OCI-LY1 (cell line): ENCODE results near the gene KDM4B.

Experiments
- H2AFZ ChIP-seq: fragments of 200-600 bp; sonication (generic), shearing (Covaris generic); 2 replicates; pipeline ENCODE4 v1.6.0; 2014; ENCODE audit warnings: antibody characterized with exemption, mild to moderate bottlenecking, low read length
- H3F3A ChIP-seq: fragments of 200-600 bp; sonication (generic), shearing (Covaris generic); 2 replicates; pipeline ENCODE4 v1.6.0; 2014; ENCODE audit warnings: mild to moderate bottlenecking, antibody characterized with exemption, low read length, moderate library complexity; ENCODE audit not compliant: insufficient read depth
- H3K27ac ChIP-seq: fragments of 200-600 bp; sonication (generic); 2 replicates; pipeline ENCODE4 v1.5.1; 2014; ENCODE audit warnings: low read length, mixed run types, mild to moderate bottlenecking, low read depth; ENCODE audit not compliant: poor library complexity, severe bottlenecking
- H3K27me3 ChIP-seq: fragments of 200-600 bp; sonication (generic); 2 replicates; pipeline ENCODE4 v1.6.0; 2014; ENCODE audit warnings: antibody characterized with exemption, mild to moderate bottlenecking, low read length, moderate library complexity; ENCODE audit not compliant: insufficient read depth
- H3K36me3 ChIP-seq: fragments of 200-600 bp; sonication (generic); 2 replicates; pipeline ENCODE4 v1.6.1; 2014; ENCODE audit warnings: mild to moderate bottlenecking, antibody characterized with exemption, low read length, moderate library complexity, mixed read lengths; ENCODE audit not compliant: insufficient read depth
- H3K4me1 ChIP-seq: fragments of 200-600 bp; sonication (generic); 2 replicates; pipeline ENCODE4 v1.5.1; 2014; ENCODE audit warnings: mild to moderate bottlenecking, low read length, moderate library complexity; ENCODE audit not compliant: insufficient read depth, severe bottlenecking
- H3K4me2 ChIP-seq: fragments of 200-600 bp; sonication (generic), shearing (Covaris generic); 2 replicates; pipeline ENCODE4 v1.6.1; 2014; ENCODE audit warnings: low read length
- H3K4me3 ChIP-seq: fragments of 200-600 bp; sonication (generic); 2 replicates; pipeline ENCODE4 v1.5.1; 2014; ENCODE audit warnings: low read length, low read depth, mild to moderate bottlenecking, mixed read lengths; ENCODE audit not compliant: poor library complexity, severe bottlenecking
- H3K79me2 ChIP-seq: fragments of 200-600 bp; shearing (Covaris generic); 2 replicates; pipeline ENCODE4 v1.6.1; 2016; ENCODE audit warnings: mixed run types, low read length, mixed read lengths; ENCODE audit not compliant: insufficient read depth
- H3K9ac ChIP-seq: fragments of 200-600 bp; sonication (generic), shearing (Covaris generic); 2 replicates; pipeline ENCODE4 v1.6.1; 2014; ENCODE audit warnings: mild to moderate bottlenecking, low read length, mixed read lengths
- H3K9me2 ChIP-seq: fragments of 200-600 bp; sonication (generic), shearing (Covaris generic); 2 replicates; pipeline ENCODE4 v1.6.1; 2014; ENCODE audit warnings: low read depth, mild to moderate bottlenecking, low read length, mixed read lengths
- H3K9me3 ChIP-seq: fragments of 200-600 bp; shearing (Covaris generic); 2 replicates; pipeline ENCODE4 v1.6.1; 2014; ENCODE audit warnings: low read length, mixed read lengths
- H4K20me1 ChIP-seq: fragments of 200-600 bp; sonication (generic), shearing (Covaris generic); 2 replicates; pipeline ENCODE4 v1.6.0; 2016; ENCODE audit warnings: mild to moderate bottlenecking, low read length; ENCODE audit not compliant: insufficient read depth
- CTCF ChIP-seq: fragments of 200-600 bp; sonication (generic), shearing (Covaris generic); IDR thresholded peaks from 2 replicates; pipeline ENCODE4 v1.5.1; 2017; ENCODE audit warnings: mild to moderate bottlenecking, antibody characterized with exemption, low read length, moderate library complexity, mixed read lengths
- EZH2 ChIP-seq: fragments of 200-600 bp; sonication (generic), shearing (Covaris generic); IDR thresholded peaks from 2 replicates; pipeline ENCODE4 v1.8.0; 2017; ENCODE audit warnings: borderline replicate concordance, mixed run types, mild to moderate bottlenecking, antibody characterized with exemption, low read length, moderate library complexity, mixed read lengths

Gene KDM4B

DNA sequence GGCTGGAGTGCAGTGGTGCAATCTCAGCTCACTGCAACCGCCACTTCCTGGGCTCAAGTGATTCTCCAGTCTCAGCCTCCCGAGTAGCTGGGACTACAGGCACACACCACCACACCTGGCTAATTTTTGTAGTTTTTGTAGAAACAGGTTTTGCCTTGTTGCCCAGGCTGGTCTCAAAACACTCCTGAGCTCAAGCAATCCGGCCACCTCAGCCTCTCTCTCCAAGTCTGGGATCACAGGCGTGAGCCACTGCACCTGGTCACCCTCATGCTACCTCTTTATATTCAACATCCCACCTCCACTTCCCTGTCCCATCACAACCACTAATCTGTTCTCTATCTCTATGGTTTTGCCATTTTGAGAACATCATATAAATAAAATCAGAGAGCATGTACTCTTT is 216.0 kb downstream of the KDM4B start:
- H3K27ac ChIP-seq, result no peak overlapping the region
- no peaks in the 10 kb centered on the region for H3F3A ChIP-seq
- H3K79me2 ChIP-seq, result no peaks in the 10 kb centered on the region
- peaks cover 4% of the 10 kb centered on the region; the same call in 1 of the 2 replicates for H3K27me3 ChIP-seq
- H3K9ac ChIP-seq, result no peak overlapping the region
- no peak overlapping the region for H2AFZ ChIP-seq
- H3K9me3 ChIP-seq, result no peaks in the 10 kb centered on the region
- TF ChIP-seq EZH2 (no peak), CTCF (no peak)
- no peaks in the 10 kb centered on the region for H3K36me3 ChIP-seq
- H3K9me2 ChIP-seq, result no peaks in the 10 kb centered on the region
- H3K4me2 ChIP-seq, result no peak overlapping the region
- no peak overlapping the region for H3K4me3 ChIP-seq
- no peaks in the 10 kb centered on the region for H4K20me1 ChIP-seq
- H3K4me1 ChIP-seq, result no peaks in the 10 kb centered on the region

- H3K36me3 ChIP-seq, result no peaks in the 10 kb centered on the region
- H3K4me1 ChIP-seq, result no peaks in the 10 kb centered on the region
Observed at GRCh38 chr19:5186293-5187050, 217.6 kb downstream of the KDM4B start.

GRCh38 chr19:5188548-5189317 is 219.8 kb downstream of the KDM4B start:
- Histone ChIP-seq H3K27ac (no peak overlapping the region), H4K20me1 (no peaks in the 10 kb centered on the region), H3K4me1 (no peaks in the 10 kb centered on the region)

More at GRCh38 chr19:5186293-5187050, 217.6 kb downstream of the KDM4B start:
- no peaks in the 10 kb centered on the region for H3K79me2 ChIP-seq
- H3K27me3 ChIP-seq, result peaks cover 6% of the 10 kb centered on the region; the same call in 1 of the 2 replicates
- no peak overlapping the region for H3K4me3 ChIP-seq
- no peak for TF ChIP-seq EZH2
- no peak for TF ChIP-seq CTCF
- no peak overlapping the region for H3K9ac ChIP-seq
- H4K20me1 ChIP-seq, result no peaks in the 10 kb centered on the region
- no peak overlapping the region for H3K27ac ChIP-seq
- no peaks in the 10 kb centered on the region for H3F3A ChIP-seq
- no peaks in the 10 kb centered on the region for H3K9me2 ChIP-seq
- H3K9me3 ChIP-seq, result no peaks in the 10 kb centered on the region
- H2AFZ ChIP-seq, result no peak overlapping the region
- no peak overlapping the region for H3K4me2 ChIP-seq

More at GRCh38 chr19:5188548-5189317, 219.8 kb downstream of the KDM4B start:
- H3K9me3 ChIP-seq, result no peaks in the 10 kb centered on the region
- H2AFZ ChIP-seq, result no peak overlapping the region
- no peaks in the 10 kb centered on the region for H3F3A ChIP-seq
- 0 out of 2 replicates have a peak, but pooled peaks cover 3% of the 10 kb centered on the region for H3K27me3 ChIP-seq
- no peaks in the 10 kb centered on the region for H3K36me3 ChIP-seq
- H3K79me2 ChIP-seq, result no peaks in the 10 kb centered on the region
- H3K4me2 ChIP-seq, result no peak overlapping the region
- H3K9ac ChIP-seq, result no peak overlapping the region
- TF ChIP-seq CTCF, result no peak
- TF ChIP-seq EZH2, result no peak
- no peak overlapping the region for H3K4me3 ChIP-seq
- no peaks in the 10 kb centered on the region for H3K9me2 ChIP-seq
